ENCODE measurements around the gene SMU1.
"Not testable (repeated sequence)": the region's sequence is repeated elsewhere in the genome, so short reads cannot be mapped to it uniquely, and the experiment has no call there.

The SMU1 gene

DNA sequence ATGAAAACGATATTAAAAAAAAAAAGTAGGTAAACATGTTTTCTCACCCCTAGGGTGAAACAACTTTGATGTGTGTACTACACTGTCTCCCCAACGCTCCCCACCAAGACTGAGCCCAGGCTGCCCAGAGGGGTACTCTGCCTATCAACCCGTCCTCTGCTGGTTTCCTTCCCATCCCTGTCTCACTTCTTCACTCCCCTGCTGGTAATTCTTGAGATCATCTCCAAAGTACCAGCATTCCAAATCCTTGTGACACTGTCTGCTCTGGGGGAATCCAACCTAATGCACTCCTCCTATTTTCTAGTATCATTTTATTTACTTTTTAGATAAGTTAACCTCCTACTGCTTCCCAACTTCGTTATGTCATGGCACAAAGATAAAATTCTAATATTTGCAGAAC is 68.7 kb downstream of the SMU1 start:
- no peak for DNase-seq

DNA sequence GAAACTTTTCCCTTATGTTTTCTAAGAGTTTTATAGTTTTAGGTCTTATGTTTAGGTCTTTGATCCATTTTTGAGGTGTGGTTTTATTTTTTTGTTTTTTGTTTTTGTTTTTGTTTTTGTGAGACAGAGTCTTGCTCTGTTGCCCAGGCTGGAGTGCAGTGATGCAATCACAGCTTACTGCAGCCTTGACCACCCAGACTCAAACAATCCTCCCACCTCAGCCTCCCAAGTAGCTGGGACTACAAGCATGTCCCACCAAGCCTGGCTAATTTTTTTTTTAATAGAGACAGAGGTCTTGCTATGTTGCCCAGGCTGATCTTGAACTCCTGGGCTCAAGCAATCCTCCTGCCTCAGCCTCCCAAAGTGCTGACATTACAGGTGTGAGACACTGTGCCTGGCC is 71.1 kb downstream of the SMU1 start:
- not testable (repeated sequence) for DNase-seq

DNA sequence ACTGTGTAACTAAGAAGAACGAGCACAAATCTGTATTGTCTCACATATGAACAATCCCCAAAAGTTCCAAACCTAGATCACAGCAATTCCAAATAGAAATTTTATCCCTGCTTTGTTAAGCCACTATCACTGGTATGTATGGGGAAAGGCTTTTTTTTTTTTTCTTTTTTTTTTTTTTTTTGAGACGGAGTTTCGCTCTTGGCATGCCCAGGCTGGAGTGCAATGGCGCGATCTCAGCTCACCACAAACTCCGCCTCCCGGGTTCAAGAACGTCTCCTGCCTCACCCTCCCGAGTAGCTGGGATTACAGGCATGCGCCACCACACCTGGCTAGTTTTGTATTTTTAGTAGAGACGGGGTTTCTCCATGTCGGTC is 75.8 kb downstream of the SMU1 start:
- not testable (repeated sequence) for DNase-seq

DNA sequence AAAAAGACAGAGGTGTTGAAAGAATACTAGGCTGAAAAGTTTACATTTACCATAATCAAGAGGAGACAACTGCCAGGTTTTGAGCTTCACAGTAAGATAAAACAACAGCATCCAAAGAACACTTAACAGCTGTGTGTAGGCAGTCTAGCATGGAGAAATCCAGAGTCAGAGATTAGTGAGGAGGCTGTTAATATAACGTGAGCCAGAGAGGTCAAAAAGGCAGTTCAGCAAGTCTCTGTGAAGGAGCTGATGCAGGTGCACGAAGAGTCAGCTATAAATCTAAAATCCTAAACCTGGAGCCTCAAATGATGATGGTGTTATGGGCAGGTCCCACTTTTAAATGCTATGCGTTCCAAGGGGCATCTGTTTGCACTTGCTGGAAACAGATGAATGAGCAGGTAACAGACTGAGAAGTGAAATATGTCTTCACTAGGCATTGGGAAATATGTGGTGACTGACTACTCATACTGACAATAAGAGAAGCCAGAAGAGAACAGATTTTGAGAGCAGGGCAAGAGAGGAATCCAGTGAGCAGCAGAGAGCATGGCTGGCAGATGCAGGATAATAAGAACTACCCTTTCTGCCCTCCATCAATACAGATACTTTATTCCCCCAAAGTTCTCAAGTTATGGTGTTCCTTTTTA is 83.8 kb downstream of the SMU1 start:
- no peak for DNase-seq

DNA sequence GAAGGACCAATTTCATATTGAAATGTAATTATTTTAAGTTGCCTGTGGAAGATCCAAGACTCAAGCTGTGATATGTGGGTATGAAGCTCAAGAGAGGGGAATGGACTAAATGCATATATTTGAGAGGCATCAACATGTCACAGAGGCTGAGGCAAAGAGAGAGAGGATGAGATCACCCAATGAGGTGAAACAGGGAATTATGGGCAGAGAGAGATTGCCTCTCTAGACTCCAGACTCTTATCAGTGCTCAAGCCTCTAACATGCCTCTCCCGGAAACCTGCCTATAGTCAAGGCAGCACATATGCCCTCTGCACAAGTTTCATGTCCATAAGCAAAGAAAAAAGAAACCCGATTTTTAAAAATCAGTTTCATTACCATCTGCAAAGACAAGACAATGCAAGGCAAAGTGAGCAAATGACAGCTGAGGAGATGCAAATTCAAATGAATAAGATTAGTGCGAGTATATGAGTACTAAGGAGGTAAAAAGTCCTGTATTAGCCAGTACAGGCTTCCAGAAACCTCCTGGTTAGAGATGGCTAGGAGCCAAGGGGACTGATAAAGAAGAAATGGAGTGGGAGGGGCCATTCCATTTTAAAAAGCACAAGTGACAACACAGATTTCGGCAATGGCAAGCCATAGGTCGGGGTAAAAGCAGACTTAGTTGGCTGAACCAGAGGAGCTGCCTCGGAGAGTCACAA is 84.4 kb downstream of the SMU1 start:
- DNase-seq: peak; percentile 20

Measured in NCI-H226 (cell line).